H1 (cell line): Measurements from ENCODE around the gene PLPPR4.

Source experiments
- BACH1 ChIP-seq: IDR thresholded peaks from 2 replicates; pipeline ENCODE4 v1.6.1; 2012; ENCODE audit warnings: low read length, improper control_type of control experiment
- EZH2 ChIP-seq: fragments of 200-600 bp; sonication (generic); IDR thresholded peaks from 2 replicates; pipeline ENCODE4 v1.7.1; 2012; ENCODE audit warnings: low read depth, mild to moderate bottlenecking, moderate library complexity, low read length, inconsistent platforms; ENCODE audit not compliant: severe bottlenecking
- RBBP5 ChIP-seq: IDR thresholded peaks from 2 replicates; pipeline ENCODE4 v1.7.1; 2012; ENCODE audit warnings: low read depth, mild to moderate bottlenecking, inconsistent platforms, low read length, moderate library complexity, borderline replicate concordance
- SIX5 ChIP-seq: IDR thresholded peaks from 2 replicates; pipeline ENCODE4 v1.6.1; 2011; ENCODE audit warnings: mild to moderate bottlenecking, low read depth, low read length
- SP1 ChIP-seq: IDR thresholded peaks from 2 replicates; pipeline ENCODE4 v1.6.1; 2011; ENCODE audit warnings: low read depth, low read length
- SRF ChIP-seq: IDR thresholded peaks from 2 replicates; pipeline ENCODE4 v1.6.1; 2011; ENCODE audit warnings: mild to moderate bottlenecking, low read depth, low read length, moderate library complexity
- TBP ChIP-seq: IDR thresholded peaks from 2 replicates; pipeline ENCODE4 v1.6.1; 2011; ENCODE audit warnings: low read depth, low read length, improper control_type of control experiment
- YY1 ChIP-seq: IDR thresholded peaks from 2 replicates; pipeline ENCODE4 v1.6.1; 2011; ENCODE audit warnings: low read depth, mild to moderate bottlenecking, low read length
- TF ChIP-seq, protein P1 (sequence below), 3 experiments: IDR thresholded peaks; 1 replicate in 2 of 3; 2 replicates in 1 of 3; pipeline versions ENCODE4 v1.5.1 to v1.6.1; 2011; ENCODE audit warnings: low read length in 3 of 3, mild to moderate bottlenecking in 3 of 3, inconsistent platforms in 2 of 3, low read depth in 1 of 3, moderate library complexity in 1 of 3; ENCODE audit not compliant: insufficient read depth in 1 of 3; ENCODE audit errors: control extremely low read depth in 1 of 3
- TF ChIP-seq, protein P2 (sequence below): IDR thresholded peaks from 2 replicates; pipeline ENCODE4 v1.6.1; 2011; ENCODE audit warnings: low read depth, mild to moderate bottlenecking, low read length; ENCODE audit not compliant: insufficient read depth

DNA sequence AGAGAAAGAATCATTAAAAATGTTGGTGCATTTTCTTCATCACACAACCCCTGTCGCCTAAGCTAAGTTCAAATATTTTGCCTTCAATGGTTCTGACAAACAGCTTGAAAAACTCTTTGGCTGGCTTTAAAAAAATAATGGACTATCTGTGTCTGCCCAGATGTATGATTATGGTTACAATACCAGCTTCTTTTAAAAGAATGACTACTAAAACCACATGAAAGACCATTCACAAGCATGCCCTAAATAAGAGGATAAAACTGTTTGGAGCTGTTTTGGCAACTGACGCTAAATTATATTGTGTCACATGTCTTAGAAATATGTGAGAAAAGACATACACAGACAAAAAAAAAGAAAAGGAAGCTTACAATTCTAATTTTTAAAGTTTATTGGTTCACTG, 23.7 kb upstream of the PLPPR4 start:
- TF ChIP-seq EZH2 = no peak
- no peak for TF ChIP-seq TBP
- TF ChIP-seq RBBP5 = no peak
- TF ChIP-seq, protein P1, sequence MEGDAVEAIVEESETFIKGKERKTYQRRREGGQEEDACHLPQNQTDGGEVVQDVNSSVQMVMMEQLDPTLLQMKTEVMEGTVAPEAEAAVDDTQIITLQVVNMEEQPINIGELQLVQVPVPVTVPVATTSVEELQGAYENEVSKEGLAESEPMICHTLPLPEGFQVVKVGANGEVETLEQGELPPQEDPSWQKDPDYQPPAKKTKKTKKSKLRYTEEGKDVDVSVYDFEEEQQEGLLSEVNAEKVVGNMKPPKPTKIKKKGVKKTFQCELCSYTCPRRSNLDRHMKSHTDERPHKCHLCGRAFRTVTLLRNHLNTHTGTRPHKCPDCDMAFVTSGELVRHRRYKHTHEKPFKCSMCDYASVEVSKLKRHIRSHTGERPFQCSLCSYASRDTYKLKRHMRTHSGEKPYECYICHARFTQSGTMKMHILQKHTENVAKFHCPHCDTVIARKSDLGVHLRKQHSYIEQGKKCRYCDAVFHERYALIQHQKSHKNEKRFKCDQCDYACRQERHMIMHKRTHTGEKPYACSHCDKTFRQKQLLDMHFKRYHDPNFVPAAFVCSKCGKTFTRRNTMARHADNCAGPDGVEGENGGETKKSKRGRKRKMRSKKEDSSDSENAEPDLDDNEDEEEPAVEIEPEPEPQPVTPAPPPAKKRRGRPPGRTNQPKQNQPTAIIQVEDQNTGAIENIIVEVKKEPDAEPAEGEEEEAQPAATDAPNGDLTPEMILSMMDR (IDR thresholded peaks at IDR 0.05; ENCODE audit: control extremely low read depth in 1 of 3, insufficient read depth in 1 of 3, low read depth in 1 of 3, low read length in 3 of 3) = no peak
- no peak for TF ChIP-seq YY1
- no peak for TF ChIP-seq BACH1
- no peak for TF ChIP-seq SIX5
- no peak for TF ChIP-seq SRF
- TF ChIP-seq, protein P2, sequence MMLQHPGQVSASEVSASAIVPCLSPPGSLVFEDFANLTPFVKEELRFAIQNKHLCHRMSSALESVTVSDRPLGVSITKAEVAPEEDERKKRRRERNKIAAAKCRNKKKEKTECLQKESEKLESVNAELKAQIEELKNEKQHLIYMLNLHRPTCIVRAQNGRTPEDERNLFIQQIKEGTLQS = no peak
- TF ChIP-seq SP1 = no peak
